Activated naive CD8-positive, alpha-beta T cell (primary cell): ENCODE measurements around the gene NOSIP.
"Not testable (repeated sequence)": the region's sequence is repeated elsewhere in the genome, so short reads cannot be mapped to it uniquely, and the experiment has no call there.

ENCODE experiments used
- H3K27ac Mint-ChIP-seq: one replicate; pipeline ENCODE4 v1.8.0; 2021; ENCODE audit warnings: mixed read lengths
- H3K27me3 Mint-ChIP-seq: one replicate; pipeline ENCODE4 v1.8.0; 2021; ENCODE audit warnings: mixed read lengths
- H3K36me3 Mint-ChIP-seq: one replicate; pipeline ENCODE4 v1.8.0; 2021; ENCODE audit warnings: mixed read lengths
- H3K4me1 Mint-ChIP-seq: one replicate; pipeline ENCODE4 v1.8.0; 2021; ENCODE audit warnings: low read depth, mixed read lengths
- H3K4me3 Mint-ChIP-seq: one replicate; pipeline ENCODE4 v1.8.0; 2021; ENCODE audit warnings: mild to moderate bottlenecking, mixed read lengths
- H3K9me3 Mint-ChIP-seq: one replicate; pipeline ENCODE4 v1.8.0; 2021; ENCODE audit warnings: low read depth, mixed read lengths

Gene NOSIP, protein sequence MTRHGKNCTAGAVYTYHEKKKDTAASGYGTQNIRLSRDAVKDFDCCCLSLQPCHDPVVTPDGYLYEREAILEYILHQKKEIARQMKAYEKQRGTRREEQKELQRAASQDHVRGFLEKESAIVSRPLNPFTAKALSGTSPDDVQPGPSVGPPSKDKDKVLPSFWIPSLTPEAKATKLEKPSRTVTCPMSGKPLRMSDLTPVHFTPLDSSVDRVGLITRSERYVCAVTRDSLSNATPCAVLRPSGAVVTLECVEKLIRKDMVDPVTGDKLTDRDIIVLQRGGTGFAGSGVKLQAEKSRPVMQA

DNA sequence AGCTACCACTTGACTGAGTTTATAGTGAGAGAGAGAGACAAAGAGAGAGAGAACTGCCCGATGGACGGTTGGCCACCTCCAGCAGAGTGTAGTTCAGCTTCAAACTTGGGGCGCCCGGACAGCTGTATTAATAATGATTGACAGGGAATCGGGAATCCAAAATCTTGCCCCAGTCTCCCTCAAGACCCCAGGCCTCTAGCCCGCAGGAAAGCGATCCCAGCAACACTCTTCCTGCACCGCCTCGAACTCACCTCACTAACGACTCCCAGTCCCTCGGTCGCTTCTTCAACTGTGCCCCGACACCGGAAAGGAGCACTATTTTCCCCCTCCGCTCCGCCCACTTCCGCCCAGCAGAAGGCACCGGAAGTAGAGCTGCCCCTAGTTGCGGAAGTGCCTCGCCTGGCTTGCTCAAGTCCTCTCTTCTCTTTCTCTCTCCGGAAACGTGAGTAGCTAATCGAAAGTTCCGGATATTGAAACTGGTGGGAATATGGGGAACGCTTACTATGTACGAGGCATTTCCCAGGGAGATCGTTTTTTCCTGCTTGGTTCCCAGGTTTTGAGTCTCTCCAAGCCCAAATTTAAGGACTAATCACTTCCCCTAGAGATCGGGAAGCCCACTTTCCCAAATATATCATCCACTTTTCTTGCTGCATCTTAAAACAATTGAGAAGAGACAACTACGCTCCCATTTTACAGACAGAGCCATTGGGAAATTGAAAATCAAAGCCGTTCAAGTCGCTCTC lies at the start of gene NOSIP:
Gene NOSIP, minus strand, starts transcription at position 293 of the 743 bp plus-strand sequence. CDS start 19,865 bp downstream, outside the sequence.
- H3K9me3 Mint-ChIP-seq = no peaks in the 10 kb centered on the region
- H3K36me3 Mint-ChIP-seq = peaks cover 2% of the 10 kb centered on the region
- H3K4me3 Mint-ChIP-seq = peak within 1 kb of the TSS; percentile 93
- peak within 1 kb of the TSS; percentile 90 for H3K27ac Mint-ChIP-seq
- H3K4me1 Mint-ChIP-seq = peaks cover 30% of the 10 kb centered on the region
- no peaks in the 10 kb centered on the region for H3K27me3 Mint-ChIP-seq

DNA sequence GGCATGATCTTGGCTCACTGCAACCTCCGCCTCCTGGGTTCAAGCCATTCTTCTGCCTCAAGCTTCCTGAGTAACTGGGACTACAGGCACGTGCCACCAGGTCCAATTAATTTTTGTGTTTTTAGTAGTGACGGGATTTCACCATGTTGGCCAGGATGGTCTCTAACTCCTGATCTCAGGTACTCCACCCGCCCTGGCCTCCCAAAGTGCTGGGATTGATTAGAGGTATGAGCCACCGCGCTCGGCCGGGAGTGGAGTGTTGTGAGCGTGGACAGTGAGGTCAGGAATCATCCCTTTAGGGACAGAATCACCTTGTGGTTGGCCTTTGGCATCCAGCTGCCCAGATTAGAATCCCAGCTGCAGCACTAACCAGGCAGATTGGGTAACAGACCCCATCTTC lies 49.3 kb upstream of the NOSIP start:
- no peaks in the 10 kb centered on the region for H3K27me3 Mint-ChIP-seq
- peaks cover 2% of the 10 kb centered on the region for H3K4me1 Mint-ChIP-seq
- H3K9me3 Mint-ChIP-seq = no peaks in the 10 kb centered on the region
- no peaks in the 10 kb centered on the region for H3K36me3 Mint-ChIP-seq
- H3K27ac Mint-ChIP-seq = no peak overlapping the region
- H3K4me3 Mint-ChIP-seq = no peak overlapping the region

DNA sequence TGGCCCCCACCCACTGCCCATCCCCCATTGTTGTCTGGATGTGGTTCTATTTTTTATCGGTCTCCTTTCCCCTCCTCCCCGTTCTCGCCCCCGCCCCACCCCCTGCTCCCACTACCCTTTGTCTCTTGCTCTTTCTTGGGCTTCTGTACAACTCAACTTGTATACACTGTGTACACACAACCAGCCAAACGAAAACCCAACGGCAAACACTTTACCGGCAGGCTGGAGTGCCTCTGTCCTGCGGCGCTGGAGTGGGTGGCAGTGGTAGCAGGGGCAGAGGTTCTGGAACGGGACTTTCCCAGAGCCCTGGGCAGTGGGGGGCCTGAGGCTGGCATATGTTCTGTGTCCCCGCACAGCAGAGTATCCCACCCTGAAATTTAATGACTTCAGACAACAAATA lies 45.9 kb upstream of the NOSIP start:
- H3K9me3 Mint-ChIP-seq = no peaks in the 10 kb centered on the region
- H3K4me3 Mint-ChIP-seq = no peak overlapping the region
- peaks cover 2% of the 10 kb centered on the region for H3K4me1 Mint-ChIP-seq
- H3K36me3 Mint-ChIP-seq = no peaks in the 10 kb centered on the region
- H3K27me3 Mint-ChIP-seq = no peaks in the 10 kb centered on the region
- peak overlapping the region; percentile 41 for H3K27ac Mint-ChIP-seq

GRCh38 chr19:49624967-49625910 lies 44.9 kb upstream of the NOSIP start:
- no peak overlapping the region for H3K27ac Mint-ChIP-seq

GRCh38 chr19:49617860-49618259 lies 37.5 kb upstream of the NOSIP start:
- not testable (repeated sequence) for H3K36me3 Mint-ChIP-seq, H3K9me3 Mint-ChIP-seq, H3K27me3 Mint-ChIP-seq, H3K4me1 Mint-ChIP-seq, H3K4me3 Mint-ChIP-seq, H3K27ac Mint-ChIP-seq

More at GRCh38 chr19:49624967-49625910, 44.9 kb upstream of the NOSIP start:
- Mint-ChIP-seq H3K36me3 (no peaks in the 10 kb centered on the region), H3K4me1 (no peaks in the 10 kb centered on the region), H3K4me3 (no peak overlapping the region), H3K27me3 (no peaks in the 10 kb centered on the region), H3K9me3 (no peaks in the 10 kb centered on the region)

- Mint-ChIP-seq H3K27ac (no peak overlapping the region), H3K9me3 (no peaks in the 10 kb centered on the region), H3K36me3 (peaks cover 7% of the 10 kb centered on the region), H3K27me3 (no peaks in the 10 kb centered on the region), H3K4me1 (peaks cover 9% of the 10 kb centered on the region), H3K4me3 (no peak overlapping the region)
Measured at GRCh38 chr19:49616945-49617344, 36.6 kb upstream of the NOSIP start.

DNA sequence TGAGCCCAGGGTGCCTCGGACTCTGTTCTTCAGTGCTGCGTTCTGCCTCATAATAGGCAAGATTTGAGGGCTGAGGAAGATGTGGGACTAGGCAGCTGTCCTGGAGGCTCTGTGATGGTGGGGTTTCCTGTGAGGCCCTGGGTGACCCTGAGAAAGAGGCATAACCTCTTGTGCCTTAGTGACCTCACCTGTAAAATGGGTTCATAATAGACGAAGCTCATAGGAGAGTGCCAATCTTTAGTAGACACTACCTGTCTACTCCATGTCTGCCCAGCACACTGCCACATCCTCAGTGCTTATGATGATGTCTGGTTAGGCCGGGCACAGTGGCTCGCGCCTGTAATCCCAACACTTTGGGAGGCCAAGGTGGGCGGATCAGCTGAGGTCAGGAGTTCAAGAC lies 36.2 kb upstream of the NOSIP start:
- no peaks in the 10 kb centered on the region for H3K27me3 Mint-ChIP-seq
- peaks cover 9% of the 10 kb centered on the region for H3K4me1 Mint-ChIP-seq
- peaks cover 7% of the 10 kb centered on the region for H3K36me3 Mint-ChIP-seq
- H3K4me3 Mint-ChIP-seq = no peak overlapping the region
- H3K9me3 Mint-ChIP-seq = no peaks in the 10 kb centered on the region
- no peak overlapping the region for H3K27ac Mint-ChIP-seq

GRCh38 chr19:49615861-49616260 lies 35.5 kb upstream of the NOSIP start:
- peaks cover 9% of the 10 kb centered on the region for H3K4me1 Mint-ChIP-seq
- peaks cover 7% of the 10 kb centered on the region for H3K36me3 Mint-ChIP-seq
- no peaks in the 10 kb centered on the region for H3K9me3 Mint-ChIP-seq
- no peak overlapping the region for H3K27ac Mint-ChIP-seq
- no peaks in the 10 kb centered on the region for H3K27me3 Mint-ChIP-seq
- no peak overlapping the region for H3K4me3 Mint-ChIP-seq

- no peak overlapping the region for H3K4me3 Mint-ChIP-seq
- no peaks in the 10 kb centered on the region for H3K9me3 Mint-ChIP-seq
- peaks cover 7% of the 10 kb centered on the region for H3K36me3 Mint-ChIP-seq
- H3K27ac Mint-ChIP-seq = peak overlapping the region; percentile 72
- H3K4me1 Mint-ChIP-seq = peaks cover 9% of the 10 kb centered on the region
- H3K27me3 Mint-ChIP-seq = no peaks in the 10 kb centered on the region
Measured at GRCh38 chr19:49614096-49614833, 33.9 kb upstream of the NOSIP start.

GRCh38 chr19:49613374-49613773 lies 33.0 kb upstream of the NOSIP start:
- peaks cover 7% of the 10 kb centered on the region for H3K36me3 Mint-ChIP-seq
- H3K27me3 Mint-ChIP-seq = no peaks in the 10 kb centered on the region
- no peaks in the 10 kb centered on the region for H3K9me3 Mint-ChIP-seq
- H3K27ac Mint-ChIP-seq = no peak overlapping the region
- H3K4me3 Mint-ChIP-seq = no peak overlapping the region
- H3K4me1 Mint-ChIP-seq = peaks cover 9% of the 10 kb centered on the region

GRCh38 chr19:49609499-49610092 lies 29.2 kb upstream of the NOSIP start:
- H3K27me3 Mint-ChIP-seq = no peaks in the 10 kb centered on the region
- H3K4me1 Mint-ChIP-seq = peaks cover 11% of the 10 kb centered on the region
- no peak overlapping the region for H3K4me3 Mint-ChIP-seq
- H3K9me3 Mint-ChIP-seq = no peaks in the 10 kb centered on the region
- H3K36me3 Mint-ChIP-seq = peaks cover 2% of the 10 kb centered on the region
- peak overlapping the region; percentile 16 for H3K27ac Mint-ChIP-seq

GRCh38 chr19:49605605-49606004 lies 25.2 kb upstream of the NOSIP start:
- H3K4me1 Mint-ChIP-seq = peaks cover 12% of the 10 kb centered on the region
- H3K27ac Mint-ChIP-seq = no peak overlapping the region
- H3K36me3 Mint-ChIP-seq = no peaks in the 10 kb centered on the region
- H3K27me3 Mint-ChIP-seq = no peaks in the 10 kb centered on the region
- no peak overlapping the region for H3K4me3 Mint-ChIP-seq
- no peaks in the 10 kb centered on the region for H3K9me3 Mint-ChIP-seq

DNA sequence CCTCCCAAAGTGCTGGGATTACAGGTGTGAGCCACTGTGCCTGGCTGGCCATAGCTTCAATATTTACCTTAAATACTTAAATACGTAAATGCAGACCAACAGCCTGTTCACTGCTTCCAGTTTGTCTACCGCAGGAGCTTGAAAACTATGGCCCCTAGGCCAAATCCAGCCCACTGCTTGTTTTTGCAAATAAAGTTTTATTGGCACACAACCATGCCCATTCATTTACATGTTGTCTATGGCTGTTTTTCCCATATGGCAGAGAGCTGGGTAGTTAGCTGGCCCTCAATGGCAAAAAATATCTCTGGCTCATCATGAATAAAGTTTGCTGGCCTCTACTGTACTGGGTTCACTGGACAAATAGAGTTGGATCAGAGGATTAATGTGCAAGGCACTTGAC lies 22.4 kb upstream of the NOSIP start:
- Mint-ChIP-seq H3K27ac (no peak overlapping the region), H3K27me3 (no peaks in the 10 kb centered on the region)

GRCh38 chr19:49601482-49602038 lies 21.2 kb upstream of the NOSIP start:
- Mint-ChIP-seq H3K4me1 (peaks cover 17% of the 10 kb centered on the region), H3K4me3 (no peak overlapping the region), H3K27ac (no peak overlapping the region), H3K27me3 (no peaks in the 10 kb centered on the region), H3K9me3 (no peaks in the 10 kb centered on the region), H3K36me3 (no peaks in the 10 kb centered on the region)

More for the DNA sequence above, 22.4 kb upstream of the NOSIP start:
- Mint-ChIP-seq H3K9me3 (no peaks in the 10 kb centered on the region), H3K4me1 (peaks cover 17% of the 10 kb centered on the region), H3K36me3 (no peaks in the 10 kb centered on the region), H3K4me3 (no peak overlapping the region)
